Measurements from ENCODE around the gene DCANP1.

DCANP1 gene

GRCh38 chr5:135426102-135427082 lies 20.8 kb downstream of the DCANP1 start:
- no peak for DNase-seq (ENCODE audit: low read depth in 1 of 2, low spot score in 1 of 2)

GRCh38 chr5:135425641-135426040 lies 21.5 kb downstream of the DCANP1 start:
- no peak for DNase-seq (ENCODE audit: low read depth in 1 of 2, low spot score in 1 of 2)

- DNase-seq (ENCODE audit: low read depth in 1 of 2, low spot score in 1 of 2), result no peak
Measured at GRCh38 chr5:135423846-135424168, 23.3 kb downstream of the DCANP1 start.

GRCh38 chr5:135423146-135423845 lies 23.9 kb downstream of the DCANP1 start:
- DNase-seq (ENCODE audit: low read depth in 1 of 2, low spot score in 1 of 2), result no peak

- no peak for DNase-seq (ENCODE audit: low read depth in 1 of 2, low spot score in 1 of 2)
Measured at GRCh38 chr5:135422419-135422818, 24.7 kb downstream of the DCANP1 start.

- DNase-seq (ENCODE audit: low read depth in 1 of 2, low spot score in 1 of 2), result no peak
Measured at GRCh38 chr5:135417083-135417482, 30.1 kb downstream of the DCANP1 start.

- DNase-seq (ENCODE audit: low read depth in 1 of 2, low spot score in 1 of 2), result no peak
Measured at GRCh38 chr5:135405082-135405481, 42.1 kb downstream of the DCANP1 start.

GRCh38 chr5:135402031-135402430 lies 45.1 kb downstream of the DCANP1 start:
- no peak for DNase-seq (ENCODE audit: low read depth in 1 of 2, low spot score in 1 of 2)

- no peak for DNase-seq (ENCODE audit: low read depth in 1 of 2, low spot score in 1 of 2)
Measured at GRCh38 chr5:135400866-135401265, 46.3 kb downstream of the DCANP1 start.

GRCh38 chr5:135399794-135400542 lies 47.2 kb downstream of the DCANP1 start:
- DNase-seq (ENCODE audit: low read depth in 1 of 2, low spot score in 1 of 2), result no peak

GRCh38 chr5:135398855-135399793 lies 48.0 kb downstream of the DCANP1 start, which contains the start of gene MACROH2A1:
MACROH2A1 (minus strand) TSS chr5:135399231; CDS start chr5:135389093, 10,138 bp downstream.
- peak; percentile 59 to 78 for DNase-seq (ENCODE audit: low read depth in 1 of 2, low spot score in 1 of 2)

GRCh38 chr5:135398160-135398854 lies 48.8 kb downstream of the DCANP1 start:
- DNase-seq (ENCODE audit: low read depth in 1 of 2, low spot score in 1 of 2), result peak in 1 of 2 donors; percentile 13

- DNase-seq (ENCODE audit: low read depth in 1 of 2, low spot score in 1 of 2), result no peak
Measured at GRCh38 chr5:135397084-135397483, 50.1 kb downstream of the DCANP1 start.

GRCh38 chr5:135396459-135397055 lies 50.6 kb downstream of the DCANP1 start:
- no peak for DNase-seq (ENCODE audit: low read depth in 1 of 2, low spot score in 1 of 2)

GRCh38 chr5:135395866-135396265 lies 51.3 kb downstream of the DCANP1 start:
- no peak for DNase-seq (ENCODE audit: low read depth in 1 of 2, low spot score in 1 of 2)

GRCh38 chr5:135395451-135395850 lies 51.7 kb downstream of the DCANP1 start:
- DNase-seq (ENCODE audit: low read depth in 1 of 2, low spot score in 1 of 2), result no peak

Data from stimulated activated CD4-positive, alpha-beta T cell treated with anti-CD3 and anti-CD28 coated beads, Interleukin-15, amount 100 ng/mL, for 1 hour (primary cell).